ENCODE data around the gene UQCR10. TPM values are rescaled to one million over a fixed set of nuclear protein-coding genes. Genes with fewer than 3 reads are reported as not detected.

The UQCR10 gene
- polyA plus RNA-seq, 4 donors = 82.7 to 153 (median 140) TPM

DNA sequence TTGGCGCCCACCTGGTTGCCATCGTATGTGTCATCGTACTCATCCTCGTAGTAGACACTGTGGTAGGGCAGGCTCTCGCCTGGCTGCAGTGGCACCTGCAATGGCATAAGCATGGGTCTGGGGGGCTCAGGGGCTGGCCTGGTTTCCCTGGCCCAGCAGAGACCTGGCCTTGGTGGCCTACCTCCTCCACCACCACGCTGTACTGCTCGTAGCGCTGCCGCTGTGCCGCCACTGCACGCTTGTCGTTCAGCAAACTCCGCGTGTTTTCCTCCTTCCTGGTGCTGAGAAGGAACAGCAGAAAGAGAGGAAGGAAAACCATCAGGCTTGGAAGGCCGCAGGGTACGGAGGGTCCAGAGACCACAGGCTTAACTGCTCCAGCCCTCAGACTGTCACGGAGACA is 26.2 kb downstream of the UQCR10 start:
- no peak for DNase-seq (ENCODE audit: low read depth in 4 of 4, low spot score in 3 of 4)

DNA sequence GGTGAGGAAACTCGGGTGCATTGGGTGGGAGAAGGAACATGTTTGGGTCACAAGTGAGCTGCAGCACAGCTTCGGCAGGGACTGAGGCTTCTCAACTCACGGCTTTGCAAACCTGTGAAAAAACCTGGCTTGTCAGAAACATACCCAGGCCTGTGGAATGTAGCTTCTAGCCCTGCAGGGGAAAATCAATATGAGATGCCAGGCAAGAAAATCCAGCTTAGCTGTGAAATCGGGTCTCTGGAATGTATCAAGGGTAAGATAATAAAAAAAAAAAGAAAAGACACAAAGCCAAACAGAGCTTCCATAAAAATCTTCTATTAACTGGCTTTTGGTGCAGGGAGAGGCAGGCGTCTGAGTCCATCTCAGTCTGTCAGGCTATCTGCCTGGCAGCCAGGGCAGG is 28.5 kb downstream of the UQCR10 start:
- no peak for DNase-seq (ENCODE audit: low read depth in 4 of 4, low spot score in 3 of 4)

DNA sequence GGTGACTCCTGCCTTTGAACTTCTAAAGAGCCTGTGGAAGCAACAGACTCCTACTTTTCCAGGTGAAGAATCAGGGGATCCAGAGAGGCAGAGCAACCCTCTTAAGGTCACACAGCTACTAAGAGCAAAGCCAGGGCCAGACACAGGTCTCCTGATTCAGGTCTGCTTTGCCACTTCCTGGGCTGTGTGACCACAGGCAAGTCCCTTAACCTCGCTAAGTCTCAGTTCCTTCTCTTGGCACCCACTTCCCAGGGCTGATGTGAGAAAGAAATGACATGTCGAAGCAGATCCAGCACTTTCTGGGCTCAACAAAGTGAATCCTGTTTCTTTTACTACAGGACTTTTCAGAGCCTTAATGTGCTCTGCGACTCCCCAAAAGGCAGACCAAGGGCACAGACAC is 30.2 kb downstream of the UQCR10 start:
- no peak for DNase-seq (ENCODE audit: low read depth in 4 of 4, low spot score in 3 of 4)

- DNase-seq (ENCODE audit: low read depth in 4 of 4, low spot score in 3 of 4) = no peak
Observed at GRCh38 chr22:29798318-29798717, 31.1 kb downstream of the UQCR10 start.

- DNase-seq (ENCODE audit: low read depth in 4 of 4, low spot score in 3 of 4) = no peak
Observed at GRCh38 chr22:29798801-29799200, 31.6 kb downstream of the UQCR10 start.

DNA sequence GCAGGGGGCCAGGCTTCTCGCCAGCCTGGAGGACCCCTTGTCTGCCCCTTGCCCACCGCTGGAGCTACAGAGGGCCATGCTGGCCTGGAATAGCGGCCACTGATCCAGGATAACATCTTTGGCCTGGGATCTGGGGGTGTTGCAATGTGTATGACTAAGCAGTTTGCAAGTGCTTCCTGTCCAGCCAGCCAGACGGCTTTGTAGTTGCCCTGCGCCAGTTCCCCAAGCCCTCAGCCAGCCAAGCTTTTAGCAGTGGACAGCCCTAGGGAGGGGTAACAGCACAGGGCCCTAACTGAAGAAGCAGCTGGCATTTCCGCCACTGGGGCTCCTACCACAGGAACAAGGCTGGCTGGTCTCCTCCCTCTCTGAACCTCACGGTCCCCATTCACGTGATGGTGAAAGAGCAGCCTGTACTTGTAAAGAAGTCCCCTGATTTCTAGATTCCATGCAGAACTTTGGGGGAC is 32.1 kb downstream of the UQCR10 start:
- no peak for DNase-seq (ENCODE audit: low read depth in 4 of 4, low spot score in 3 of 4)

GRCh38 chr22:29801153-29801552 is 34.0 kb downstream of the UQCR10 start:
- no peak for DNase-seq (ENCODE audit: low read depth in 4 of 4, low spot score in 3 of 4)

GRCh38 chr22:29801796-29802195 is 34.6 kb downstream of the UQCR10 start:
- DNase-seq (ENCODE audit: low read depth in 4 of 4, low spot score in 3 of 4) = no peak

GRCh38 chr22:29803190-29803589 is 36.0 kb downstream of the UQCR10 start:
- DNase-seq (ENCODE audit: low read depth in 4 of 4, low spot score in 3 of 4) = no peak

DNA sequence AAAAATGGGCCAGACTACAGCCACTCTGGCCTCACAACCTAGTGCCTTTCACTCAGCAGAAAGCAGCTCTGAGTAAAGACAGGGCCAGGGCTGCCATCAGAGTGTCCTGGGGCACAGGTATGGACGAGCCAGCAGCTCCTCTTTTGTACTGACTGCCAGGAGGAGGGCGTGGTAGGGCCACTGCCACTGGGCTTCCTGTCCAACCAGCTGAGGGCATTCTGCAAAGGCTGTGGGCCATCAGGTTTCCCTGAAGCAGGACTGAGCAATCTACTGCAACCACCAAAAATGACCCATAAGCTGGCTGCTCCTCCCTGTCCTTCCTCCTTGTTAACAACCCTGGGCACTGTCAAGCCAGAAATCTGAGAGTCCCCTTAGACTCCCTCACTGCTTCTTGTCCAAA is 37.8 kb downstream of the UQCR10 start:
- DNase-seq (ENCODE audit: low read depth in 4 of 4, low spot score in 3 of 4) = no peak

DNA sequence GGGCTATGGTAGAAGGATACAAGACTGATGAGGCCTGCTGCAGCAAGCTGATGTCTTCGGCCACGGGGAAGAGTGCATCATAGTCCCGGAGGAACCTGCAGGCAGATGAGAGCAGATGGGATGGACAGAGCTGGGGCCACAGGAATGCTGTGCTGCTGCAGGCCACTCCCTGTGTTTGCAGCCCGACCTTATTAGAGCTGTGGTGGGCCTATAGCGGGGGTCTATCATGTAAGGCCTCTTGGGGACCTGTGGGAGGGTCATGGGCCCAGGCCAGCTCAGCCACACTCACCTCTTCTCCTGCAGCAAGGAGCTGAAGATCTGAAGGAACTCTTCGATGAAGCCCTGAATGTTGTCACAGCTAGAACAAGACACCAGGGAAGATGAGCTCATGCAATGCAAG is 39.0 kb downstream of the UQCR10 start:
- DNase-seq (ENCODE audit: low read depth in 4 of 4, low spot score in 3 of 4) = no peak

DNA sequence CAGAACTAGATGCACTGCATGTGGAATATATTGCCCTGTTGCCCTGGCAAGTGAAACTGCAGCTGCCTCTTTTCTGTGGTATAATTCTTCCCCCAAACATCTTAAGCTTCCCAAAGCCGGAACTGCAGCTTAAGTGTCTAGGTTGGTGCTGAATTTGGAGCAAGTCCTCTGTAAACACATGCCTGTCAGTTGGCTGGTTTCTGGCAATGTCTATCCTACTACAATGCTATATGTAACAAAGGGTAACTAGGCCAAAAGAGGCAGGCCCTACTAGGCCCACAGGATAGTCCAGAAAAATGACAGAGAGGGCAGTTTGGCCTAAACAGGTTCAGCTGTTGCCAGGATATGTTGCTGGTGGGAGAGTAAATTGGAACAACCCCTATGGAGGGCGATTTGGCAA is 43.0 kb downstream of the UQCR10 start:
- DNase-seq (ENCODE audit: low read depth in 4 of 4, low spot score in 3 of 4) = no peak

DNA sequence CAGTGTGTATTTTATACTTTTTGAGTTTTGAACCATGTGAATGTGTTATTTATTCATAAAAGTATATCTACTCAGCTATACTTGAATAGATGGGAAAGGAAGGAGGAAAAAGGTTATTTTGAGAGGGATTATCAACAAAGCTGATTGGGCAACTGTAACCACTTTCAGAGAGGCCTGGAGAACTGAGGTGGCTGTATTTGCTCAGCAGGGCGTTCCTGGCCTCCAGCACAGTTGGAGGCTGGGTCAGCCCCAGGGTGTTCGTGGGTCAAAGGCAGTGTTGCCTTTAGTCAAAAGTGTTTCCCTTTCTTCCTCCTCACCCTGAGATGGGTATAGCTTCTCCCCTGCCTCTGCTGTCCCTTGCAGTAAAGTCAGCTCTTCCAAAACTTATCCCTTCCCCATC is 44.2 kb downstream of the UQCR10 start:
- DNase-seq (ENCODE audit: low read depth in 4 of 4, low spot score in 3 of 4) = no peak

GRCh38 chr22:29813126-29813525 is 46.0 kb downstream of the UQCR10 start:
- no peak for DNase-seq (ENCODE audit: low read depth in 4 of 4, low spot score in 3 of 4)

GRCh38 chr22:29813563-29813962 is 46.4 kb downstream of the UQCR10 start:
- no peak for DNase-seq (ENCODE audit: low read depth in 4 of 4, low spot score in 3 of 4)

DNA sequence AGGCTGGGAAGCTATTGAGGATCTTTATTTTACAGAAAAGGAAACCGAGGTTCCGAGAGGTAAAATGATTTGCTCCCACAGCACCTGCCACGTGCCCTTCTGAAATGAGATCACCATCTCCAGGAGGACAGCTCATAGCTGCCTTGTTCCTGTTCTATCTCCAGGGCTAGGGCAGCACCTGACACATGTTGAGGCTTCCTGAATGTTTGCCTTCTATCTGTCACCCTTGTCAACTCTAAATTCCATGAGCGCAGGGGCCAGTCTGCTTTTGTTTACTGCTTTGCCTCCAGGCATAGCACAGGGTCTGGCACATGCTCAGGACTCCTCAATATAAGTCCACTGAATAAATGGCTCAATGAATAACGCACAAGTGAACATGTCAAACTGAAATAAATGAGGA is 46.8 kb downstream of the UQCR10 start:
- no peak for DNase-seq (ENCODE audit: low read depth in 4 of 4, low spot score in 3 of 4)

GRCh38 chr22:29815580-29815979 is 48.4 kb downstream of the UQCR10 start:
- DNase-seq (ENCODE audit: low read depth in 4 of 4, low spot score in 3 of 4) = no peak

DNA sequence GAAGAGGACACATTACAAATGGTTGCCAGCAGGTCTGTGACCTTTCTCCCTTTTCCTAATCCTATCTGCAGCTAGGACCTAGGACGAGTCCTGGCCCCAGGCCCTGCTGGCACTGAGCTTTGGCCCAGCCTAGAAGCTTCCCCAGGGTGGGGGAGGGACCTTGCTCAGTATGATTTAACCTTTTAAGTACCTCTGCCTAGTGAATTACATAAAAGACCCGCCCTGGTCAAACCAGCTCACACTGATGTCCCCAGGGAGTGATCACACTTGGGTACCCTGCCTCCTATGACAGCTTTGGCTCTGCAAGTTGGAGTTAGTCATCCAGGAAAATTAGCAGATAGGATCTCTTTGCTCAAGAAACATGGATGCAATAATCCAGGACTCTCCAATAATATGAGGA is 49.0 kb downstream of the UQCR10 start:
- DNase-seq (ENCODE audit: low read depth in 4 of 4, low spot score in 3 of 4) = no peak

DNA sequence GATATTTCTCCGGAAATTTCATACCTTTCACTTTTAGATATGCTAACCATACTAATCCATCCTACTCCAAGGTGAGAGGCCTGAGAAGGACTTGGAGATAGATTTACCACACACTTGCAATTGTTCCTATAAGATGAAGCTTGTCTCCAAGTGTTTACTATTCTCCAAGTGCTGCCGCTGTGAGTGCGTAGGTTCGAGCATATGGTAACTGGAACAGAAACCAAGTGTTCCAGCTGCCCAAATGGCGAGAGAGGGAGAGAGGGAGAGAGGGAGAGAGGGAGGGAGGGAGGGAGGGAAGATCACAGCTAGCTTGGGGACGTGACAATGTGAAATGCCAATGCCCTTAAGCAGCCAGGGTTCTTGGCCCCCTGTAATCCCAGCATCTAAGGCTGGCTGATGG is 49.4 kb downstream of the UQCR10 start:
- DNase-seq (ENCODE audit: low read depth in 4 of 4, low spot score in 3 of 4) = no peak

DNA sequence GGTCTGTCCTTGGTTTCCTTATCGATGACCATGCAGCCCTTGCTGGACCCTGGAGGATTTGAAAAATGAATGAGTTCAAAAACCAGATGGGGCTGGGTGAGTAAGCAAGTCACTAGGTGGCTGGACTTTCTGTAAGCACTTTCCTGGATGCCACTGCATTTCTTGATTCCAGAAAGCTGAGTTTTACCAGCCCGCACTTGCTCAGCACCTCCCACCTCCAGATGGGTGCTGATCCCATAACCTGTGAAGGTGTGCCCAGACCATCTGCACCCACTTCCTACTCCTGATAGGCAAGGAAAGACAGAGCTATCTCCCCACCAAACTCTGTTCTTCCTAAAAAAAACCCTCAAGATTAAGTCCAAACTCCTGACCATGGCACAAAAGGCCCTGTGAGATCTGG is 49.8 kb downstream of the UQCR10 start:
- no peak for DNase-seq (ENCODE audit: low read depth in 4 of 4, low spot score in 3 of 4)

DNA sequence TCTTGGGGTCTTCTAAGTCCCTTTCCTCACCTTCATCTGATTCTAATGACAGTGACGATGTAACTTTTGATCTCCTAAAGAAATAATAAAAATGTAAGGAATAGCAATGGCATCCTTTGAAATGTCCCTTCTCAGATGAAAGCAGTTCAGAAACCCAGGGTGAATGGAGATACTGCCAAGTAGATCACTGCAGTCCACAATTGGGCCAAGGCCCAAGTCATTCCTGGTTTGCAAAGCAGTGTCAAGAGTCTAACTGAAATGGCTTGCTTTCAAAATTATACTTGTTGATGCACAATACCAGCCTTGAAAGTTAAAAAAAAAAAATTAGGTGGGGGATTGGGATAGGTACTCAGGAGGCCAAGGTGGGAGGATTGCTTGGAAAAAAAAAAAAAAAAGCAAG is 50.6 kb downstream of the UQCR10 start:
- no peak for DNase-seq (ENCODE audit: low read depth in 4 of 4, low spot score in 3 of 4)

DNA sequence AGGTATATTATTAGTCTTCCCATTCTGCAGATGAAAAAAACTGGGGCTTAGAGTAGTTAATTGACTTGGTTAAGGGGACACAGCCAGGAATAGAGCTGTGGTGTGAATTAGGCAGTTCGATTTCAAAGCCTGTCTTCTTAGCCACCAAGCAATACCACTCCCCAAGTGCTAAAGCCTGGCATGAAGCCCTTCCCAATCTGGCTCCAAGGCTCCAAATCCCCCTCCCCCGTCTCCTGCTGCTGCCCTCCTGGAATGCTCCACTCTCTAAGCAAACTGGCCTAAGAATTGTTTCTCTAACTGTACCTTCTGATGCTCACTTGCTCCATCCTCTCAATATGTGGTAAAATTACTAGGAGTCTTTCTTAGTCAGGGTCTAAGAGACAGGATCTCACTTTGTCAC is 52.3 kb downstream of the UQCR10 start:
- no peak for DNase-seq (ENCODE audit: low read depth in 4 of 4, low spot score in 3 of 4)

All from left renal pelvis (tissue), 4 donors.